ENCODE results near the gene ZNF609. TPM values are rescaled to one million over a fixed set of nuclear protein-coding genes. Genes with fewer than 3 reads are reported as not detected.

Gene ZNF609
- total and polyA plus RNA-seq, 7 donors, result 4.8 to 35.2 (median 29.6) TPM

GRCh38 chr15:64425221-64425620 lies 35.2 kb upstream of the ZNF609 start:
- no peak for TF ChIP-seq POLR2AphosphoS5 (IDR thresholded peaks at IDR 0.05)
- TF ChIP-seq CTCF (IDR thresholded peaks at IDR 0.05), result no peak
- TF ChIP-seq EP300 (IDR thresholded peaks at IDR 0.05), result no peak
- TF ChIP-seq POLR2A (IDR thresholded peaks at IDR 0.05), result no peak
- intact Hi-C loops (cut with DNase I), result no loop called here

GRCh38 chr15:64426845-64427465 lies 33.4 kb upstream of the ZNF609 start:
- Histone ChIP-seq H3K9me3 (no peaks in the 10 kb centered on the region), H3K36me3 (peaks cover 0 to 68% (median 26%) of the 10 kb centered on the region in 4 donors), H3K4me1 (peaks cover 0 to 16% (median 5%) of the 10 kb centered on the region in 4 donors), H3K27ac (no peak overlapping the region), H3K27me3 (no peaks in the 10 kb centered on the region), H3K4me3 (no peak overlapping the region)
- no peak for DNase-seq
- 83 to 90% methylated on average over 7 of the region's 7 CpGs for WGBS, 2 donors
- intact Hi-C loops (cut with DNase I), result loop anchor here (2.0 kb wide), 1 partner anchor 256 kb away; no protein-coding TSS in a partner anchor
- TF ChIP-seq POLR2A (IDR thresholded peaks at IDR 0.05) (no peak), CTCF (IDR thresholded peaks at IDR 0.05) (peak in 2 of 4 experiments; percentile 10 to 23)

More at GRCh38 chr15:64425221-64425620, 35.2 kb upstream of the ZNF609 start:
- H3K9me3 ChIP-seq, result no peaks in the 10 kb centered on the region
- peaks cover 0 to 77% (median 37%) of the 10 kb centered on the region in 4 donors for H3K36me3 ChIP-seq
- no peak for DNase-seq
- peaks cover 0 to 11% (median 5%) of the 10 kb centered on the region in 4 donors for H3K4me1 ChIP-seq
- H3K4me3 ChIP-seq, result no peak overlapping the region
- WGBS, 2 donors, result 88 to 94% methylated on average over 3 of the region's 3 CpGs
- H3K27ac ChIP-seq, result no peak overlapping the region
- H3K27me3 ChIP-seq, result no peaks in the 10 kb centered on the region

- H3K36me3 ChIP-seq, result peaks cover 0 to 45% (median 20%) of the 10 kb centered on the region in 4 donors
- no peaks in the 10 kb centered on the region for H3K9me3 ChIP-seq
- no peak for DNase-seq
- H3K27ac ChIP-seq, result peak overlapping the region in 2 of 4 donors; percentile 53 to 55
- peaks cover 0 to 16% (median 5%) of the 10 kb centered on the region in 4 donors for H3K4me1 ChIP-seq
- no peaks in the 10 kb centered on the region for H3K27me3 ChIP-seq
- intact Hi-C loops (cut with DNase I), result no loop called here
- H3K4me3 ChIP-seq, result no peak overlapping the region
- TF ChIP-seq EP300 (IDR thresholded peaks at IDR 0.05), result no peak
- no peak for TF ChIP-seq POLR2AphosphoS5 (IDR thresholded peaks at IDR 0.05)
- no peak for TF ChIP-seq POLR2A (IDR thresholded peaks at IDR 0.05)
- TF ChIP-seq CTCF (IDR thresholded peaks at IDR 0.05), result no peak
Observed at GRCh38 chr15:64429448-64429847, 30.9 kb upstream of the ZNF609 start.

- peaks cover 0 to 38% (median 16%) of the 10 kb centered on the region in 4 donors for H3K36me3 ChIP-seq
- H3K27ac ChIP-seq, result peak overlapping the region in 3 of 4 donors; percentile 27 to 55 (median 53)
- 27 to 66% methylated on average over 3 of the region's 3 CpGs for WGBS, 2 donors
- H3K27me3 ChIP-seq, result no peaks in the 10 kb centered on the region
- H3K4me1 ChIP-seq, result peaks cover 0 to 16% (median 5%) of the 10 kb centered on the region in 4 donors
- H3K4me3 ChIP-seq, result no peak overlapping the region
- TF ChIP-seq POLR2AphosphoS5 (IDR thresholded peaks at IDR 0.05) (peak in 3 of 4 donors; percentile 5 to 61 (median 61)), EP300 (IDR thresholded peaks at IDR 0.05) (no peak)
- no peaks in the 10 kb centered on the region for H3K9me3 ChIP-seq
- DNase-seq, result peak; percentile 78
- intact Hi-C loops (cut with DNase I), result no loop called here
Observed at GRCh38 chr15:64430000-64430735, 30.2 kb upstream of the ZNF609 start.

GRCh38 chr15:64437982-64438381 lies 22.4 kb upstream of the ZNF609 start:
- TF ChIP-seq POLR2AphosphoS5 (IDR thresholded peaks at IDR 0.05), result no peak
- intact Hi-C loops (cut with DNase I), result no loop called here
- DNase-seq, result no peak
- Histone ChIP-seq H3K36me3 (no peaks in the 10 kb centered on the region), H3K27me3 (no peaks in the 10 kb centered on the region), H3K4me1 (peaks cover 0 to 2% (median under 1%) of the 10 kb centered on the region in 4 donors), H3K4me3 (no peak overlapping the region), H3K9me3 (no peaks in the 10 kb centered on the region), H3K27ac (no peak overlapping the region)
- WGBS, 2 donors, result 100% methylated on average over 1 of the region's 1 CpG

Measured in sigmoid colon (tissue), 7 donors.